IMR-90 (cell line): ENCODE data around the gene PRKAR1A. TPM values are rescaled to one million over a fixed set of nuclear protein-coding genes. Genes with fewer than 3 reads are reported as not detected.

Experiments used
- ATAC-seq: fragments of 200-7000 bp; cut with Tn5 transposase; 2 replicates; pipeline ENCODE4 v1.9.1; 2020; ENCODE audit warnings: low read depth, mild to moderate bottlenecking, moderate library complexity
- BruUV-seq: library from RNA; stranded (reverse); fragments of 400-500 nt; replicated peaks from 2 replicates; lab custom pipeline; 2021; lab: Mats Ljungman, UMichigan
- CTCF ChIA-PET: fragments of 300-600 bp; formaldehyde crosslinking; extraction: SDS; loops from one replicate; lab custom pipeline; 2021; ENCODE audit warnings: antibody characterized with exemption; lab: Yijun Ruan, JAX
- POLR2A ChIA-PET: fragments of 300-600 bp; sonication (Branson Sonifier 250); formaldehyde crosslinking; loops from one replicate; lab custom pipeline; 2022; ENCODE audit warnings: antibody characterized with exemption; ENCODE audit not compliant: unreplicated experiment; lab: Charles Lee
- DNase-seq: peaks from one replicate; pipeline ENCODE4 v3.0.0; 2013
- H2AFZ ChIP-seq: replicated peaks from 2 replicates; pipeline ENCODE3; 2013; ENCODE audit warnings: low read length, mild to moderate bottlenecking; ENCODE audit not compliant: poor library complexity
- H2AK5ac ChIP-seq: 2 replicates; pipeline ENCODE4 v1.6.1; 2013; ENCODE audit warnings: low read depth, low read length, inconsistent platforms
- H2AK9ac ChIP-seq: replicated peaks from 2 replicates; pipeline ENCODE3; 2013; ENCODE audit warnings: mild to moderate bottlenecking, low read depth, low read length, moderate library complexity; ENCODE audit not compliant: poor library complexity
- H2BK120ac ChIP-seq: 2 replicates; pipeline ENCODE4 v1.6.1; 2013; ENCODE audit warnings: low read depth, low read length, inconsistent platforms
- H2BK15ac ChIP-seq: 3 replicates; pipeline ENCODE4 v1.6.1; 2013; ENCODE audit warnings: low read depth, low read length, inconsistent platforms
- H2BK20ac ChIP-seq: 2 replicates; pipeline ENCODE4 v1.6.1; 2013; ENCODE audit warnings: low read depth, mild to moderate bottlenecking, inconsistent platforms, low read length, moderate library complexity
- H2BK5ac ChIP-seq: 2 replicates; pipeline ENCODE4 v1.6.1; 2013; ENCODE audit warnings: mild to moderate bottlenecking, low read depth, low read length, inconsistent platforms; ENCODE audit not compliant: poor library complexity, severe bottlenecking
- H3K14ac ChIP-seq: replicated peaks from 2 replicates; pipeline ENCODE4 v1.6.1; 2013; ENCODE audit warnings: low read depth, low read length, inconsistent platforms
- H3K18ac ChIP-seq: 2 replicates; pipeline ENCODE4 v1.6.1; 2013; ENCODE audit warnings: low read depth, low read length, control low read depth
- H3K23ac ChIP-seq: 2 replicates; pipeline ENCODE4 v1.6.1; 2013; ENCODE audit warnings: low read depth, low read length, inconsistent platforms
- H3K27ac ChIP-seq: 2 replicates; pipeline ENCODE4 v1.5.1; 2013; ENCODE audit warnings: mild to moderate bottlenecking, control low read depth, low read length; ENCODE audit not compliant: insufficient read depth
- H3K27me3 ChIP-seq: 2 replicates; pipeline ENCODE4 v1.6.1; 2013; ENCODE audit warnings: low read length; ENCODE audit not compliant: control insufficient read depth, insufficient read depth
- H3K36me3 ChIP-seq: 2 replicates; pipeline ENCODE4 v1.6.1; 2013; ENCODE audit warnings: low read length, mixed read lengths; ENCODE audit not compliant: control insufficient read depth, insufficient read depth
- H3K4ac ChIP-seq: 2 replicates; pipeline ENCODE4 v1.6.1; 2013; ENCODE audit warnings: low read depth, low read length, inconsistent platforms
- H3K4me1 ChIP-seq: 2 replicates; pipeline ENCODE4 v1.6.1; 2013; ENCODE audit warnings: low read length, mixed read lengths; ENCODE audit not compliant: control insufficient read depth, insufficient read depth
- H3K4me2 ChIP-seq: 2 replicates; pipeline ENCODE4 v1.6.1; 2013; ENCODE audit warnings: low read depth, mild to moderate bottlenecking, control low read depth, low read length, moderate library complexity
- H3K4me3 ChIP-seq: 2 replicates; pipeline ENCODE4 v1.5.1; 2013; ENCODE audit warnings: low read depth, mild to moderate bottlenecking, control low read depth, low read length, moderate library complexity; ENCODE audit not compliant: insufficient read depth
- H3K56ac ChIP-seq: 2 replicates; pipeline ENCODE4 v1.6.1; 2013; ENCODE audit warnings: low read length, inconsistent platforms; ENCODE audit not compliant: insufficient read depth; ENCODE audit errors: extremely low read depth
- H3K79me1 ChIP-seq, 2 experiments: 2 replicates each; pipeline ENCODE4 v1.6.1; 2013; ENCODE audit warnings: low read length in 2 of 2, inconsistent platforms in 1 of 2, low read depth in 1 of 2
- H3K9ac ChIP-seq: 2 replicates; pipeline ENCODE4 v1.6.1; 2013; ENCODE audit warnings: low read depth, low read length, control low read depth
- H3K9me1 ChIP-seq: 2 replicates; pipeline ENCODE4 v1.6.1; 2013; ENCODE audit warnings: low read length, inconsistent platforms; ENCODE audit not compliant: insufficient read depth
- H3K9me3 ChIP-seq: 2 replicates; pipeline ENCODE4 v1.6.1; 2013; ENCODE audit warnings: low read length; ENCODE audit not compliant: control insufficient read depth, insufficient read depth
- H4K20me1 ChIP-seq: 2 replicates; pipeline ENCODE4 v1.6.1; 2013; ENCODE audit warnings: low read length, inconsistent platforms; ENCODE audit not compliant: insufficient read depth
- H4K5ac ChIP-seq: 2 replicates; pipeline ENCODE4 v1.6.1; 2013; ENCODE audit warnings: mild to moderate bottlenecking, low read depth, low read length, control low read depth
- H4K8ac ChIP-seq, 2 experiments: 2 replicates each; pipeline ENCODE4 v1.6.1; 2013; ENCODE audit warnings: low read depth in 2 of 2, low read length in 2 of 2, control low read depth in 1 of 2, inconsistent platforms in 1 of 2
- H4K91ac ChIP-seq: 2 replicates; pipeline ENCODE4 v1.6.1; 2013; ENCODE audit warnings: low read depth, low read length, inconsistent platforms; ENCODE audit not compliant: insufficient read depth
- BHLHE40 ChIP-seq: fragments of 150-350 bp; IDR thresholded peaks from 2 replicates; pipeline ENCODE4 v1.6.1; 2016; ENCODE audit warnings: mild to moderate bottlenecking, low read depth, low read length
- CEBPB ChIP-seq: IDR thresholded peaks from 2 replicates; pipeline ENCODE4 v1.6.1; 2012; ENCODE audit warnings: low read depth, low read length, improper control_type of control experiment
- CHD1 ChIP-seq: IDR thresholded peaks from 2 replicates; pipeline ENCODE4 v1.6.1; 2012; ENCODE audit warnings: low read depth, low read length, improper control_type of control experiment
- FOS ChIP-seq: fragments of 150-350 bp; IDR thresholded peaks from 2 replicates; pipeline ENCODE4 v1.6.1; 2016; ENCODE audit warnings: low read depth, low read length
- MAFK ChIP-seq: IDR thresholded peaks from 2 replicates; pipeline ENCODE4 v1.6.1; 2012; ENCODE audit warnings: low read depth, low read length, improper control_type of control experiment
- MAZ ChIP-seq: IDR thresholded peaks from 2 replicates; pipeline ENCODE4 v1.6.1; 2012; ENCODE audit warnings: low read depth, mild to moderate bottlenecking, low read length, improper control_type of control experiment, moderate library complexity, borderline replicate concordance
- MXI1 ChIP-seq: IDR thresholded peaks from 2 replicates; pipeline ENCODE4 v1.6.1; 2012; ENCODE audit warnings: low read depth, mild to moderate bottlenecking, low read length, moderate library complexity, borderline replicate concordance
- NFE2L2 ChIP-seq: fragments of 150-350 bp; IDR thresholded peaks from 2 replicates; pipeline ENCODE4 v1.6.1; 2016; ENCODE audit warnings: low read depth, mild to moderate bottlenecking, low read length
- POLR2A ChIP-seq: IDR thresholded peaks from 2 replicates; pipeline ENCODE4 v1.6.1; 2012; ENCODE audit warnings: mild to moderate bottlenecking, low read depth, low read length
- RAD21 ChIP-seq: IDR thresholded peaks from 2 replicates; pipeline ENCODE4 v1.6.1; 2012; ENCODE audit warnings: low read length, improper control_type of control experiment
- RCOR1 ChIP-seq: IDR thresholded peaks from 2 replicates; pipeline ENCODE4 v1.6.1; 2012; ENCODE audit warnings: mild to moderate bottlenecking, low read length, improper control_type of control experiment; ENCODE audit not compliant: insufficient replicate concordance
- RFX5 ChIP-seq: IDR thresholded peaks from 2 replicates; pipeline ENCODE4 v1.8.0; 2012; ENCODE audit warnings: low read depth, mild to moderate bottlenecking, low read length, moderate library complexity
- SMC3 ChIP-seq: fragments of 150-350 bp; IDR thresholded peaks from 2 replicates; pipeline ENCODE4 v1.6.1; 2016; ENCODE audit warnings: low read depth, mild to moderate bottlenecking, antibody characterized with exemption, low read length, moderate library complexity
- WGBS, 2 experiments: methylation state at CpG; one replicate each; pipeline versions ENCODE4 v1.1.5 to v1.1.7; 2013; ENCODE audit warnings: missing lambda C conversion rate in 2 of 2; ENCODE audit not compliant: insufficient read length in 1 of 2; ENCODE audit errors: extremely low coverage in 2 of 2; 5-methylcytosine and 5-hydroxymethylcytosine counted together
- dilution Hi-C: fragments of 300-500 bp; cut with HindIII; formaldehyde crosslinking; loops from one replicate; pipeline ENCODE4 v1.14.3; 2018; ENCODE audit warnings: low sequenced_read_pairs; ENCODE audit not compliant: unreplicated experiment
- in situ Hi-C: fragments of 300-500 bp; cut with MboI; formaldehyde crosslinking; loops from 3 replicates; pipeline ENCODE4 v1.14.3; 2019; ENCODE audit warnings: low sequenced_read_pairs, inconsistent platforms, mixed read lengths
- intact Hi-C: fragments of 100-400 bp; cut with micrococcal nuclease; formaldehyde crosslinking; loops from 2 replicates; pipeline ENCODE4 v1.10.0; 2022
- polyA plus RNA-seq, 3 experiments: library from polyadenylated mRNA; depleted of rRNA; stranded (reverse); fragments of >200 nt; gene quantifications; 2 replicates each; pipeline ENCODE4 v1.2.3, GENCODE V29; 2012; ENCODE audit warnings: low replicate concordance in 1 of 3
- total RNA-seq: library from RNA; depleted of rRNA; stranded (reverse); fragments of >200 nt; gene quantifications from 2 replicates; pipeline ENCODE4 v1.2.3, GENCODE V29; 2012
- TF ChIP-seq, protein P1 (sequence below): fragments of 150-350 bp; IDR thresholded peaks from 2 replicates; pipeline ENCODE4 v1.6.1; 2016; ENCODE audit warnings: low read depth, mild to moderate bottlenecking, low read length, moderate library complexity, borderline replicate concordance
- TF ChIP-seq, protein P2 (sequence below): conservative IDR thresholded peaks from 2 replicates; pipeline ENCODE4 v1.5.1; 2012; ENCODE audit warnings: mild to moderate bottlenecking, low read depth, low read length, improper control_type of control experiment
- TF ChIP-seq, protein P3 (sequence below): fragments of 150-350 bp; IDR thresholded peaks from 2 replicates; pipeline ENCODE4 v1.6.1; 2017; ENCODE audit warnings: mild to moderate bottlenecking, antibody characterized with exemption, low read length, low read depth

Gene PRKAR1A
- total and polyA plus RNA-seq, 2 of the 4 experiments (the other 2 are of a cell fraction), result 145 to 256 TPM

DNA sequence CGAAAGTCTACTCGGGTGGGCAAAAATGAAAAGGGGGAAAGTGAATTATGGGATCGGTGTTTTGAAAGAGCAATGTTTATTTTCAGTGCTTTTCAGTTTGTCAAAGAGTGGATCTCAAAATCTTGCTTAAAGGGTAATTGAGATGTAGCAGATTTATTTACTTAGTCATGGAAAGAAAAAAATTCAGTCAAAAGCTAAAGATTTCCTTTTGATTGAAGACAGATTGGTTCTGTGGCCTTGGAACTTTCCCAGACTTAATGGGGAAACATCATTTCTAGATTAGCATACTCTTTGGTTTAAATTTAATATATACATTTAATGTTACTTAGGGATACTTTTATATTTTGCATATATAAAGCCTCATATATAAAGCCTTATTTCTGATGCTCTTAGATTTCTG is 20.6 kb downstream of the PRKAR1A start:
- no peak overlapping the region for H2BK15ac ChIP-seq
- H3K79me1 ChIP-seq, result peaks cover 10% of the 10 kb centered on the region in 2 experiments; a peak in 3 of 4 replicates
- intact Hi-C loops (loop anchor here (5.0 kb wide), 1 partner anchor 79 kb away; no protein-coding TSS in a partner anchor), dilution Hi-C loops (no loop called here), in situ Hi-C loops (loop anchor here (5.0 to 10.0 kb wide), 2 partner anchors 229 to 712 kb away; no protein-coding TSS in a partner anchor)
- no peaks in the 10 kb centered on the region for H4K20me1 ChIP-seq
- H3K9ac ChIP-seq, result no peak overlapping the region
- ChIA-PET CTCF (no interaction called here), POLR2A (interaction anchor here (0.6 kb wide), 1 partner anchor 1731 kb away, joined by 8 read pairs; no protein-coding TSS in a partner anchor)
- H2BK20ac ChIP-seq, result no peak overlapping the region
- no peak overlapping the region for H4K91ac ChIP-seq
- no peak for ATAC-seq
- no peak overlapping the region for H3K56ac ChIP-seq
- no peak overlapping the region for H2AFZ ChIP-seq
- DNase-seq, result no peak
- H3K14ac ChIP-seq, result no peak overlapping the region
- H4K5ac ChIP-seq, result no peak overlapping the region
- H3K36me3 ChIP-seq, result peaks cover 44% of the 10 kb centered on the region
- no TSS peak for BruUV-seq
- no peak overlapping the region for H2BK120ac ChIP-seq
- no peaks in the 10 kb centered on the region for H3K4me1 ChIP-seq
- H3K4ac ChIP-seq, result no peak overlapping the region
- H3K4me2 ChIP-seq, result no peak overlapping the region
- H2AK9ac ChIP-seq, result no peak overlapping the region
- no peak overlapping the region for H3K4me3 ChIP-seq
- H2AK5ac ChIP-seq, result no peak overlapping the region
- WGBS, 2 experiments, result 60 to 100% methylated on average over 1 of the region's 3 CpGs
- no peak overlapping the region for H4K8ac ChIP-seq
- H2BK5ac ChIP-seq, result no peak overlapping the region
- no peak for TF ChIP-seq CEBPB
- TF ChIP-seq, protein P1, sequence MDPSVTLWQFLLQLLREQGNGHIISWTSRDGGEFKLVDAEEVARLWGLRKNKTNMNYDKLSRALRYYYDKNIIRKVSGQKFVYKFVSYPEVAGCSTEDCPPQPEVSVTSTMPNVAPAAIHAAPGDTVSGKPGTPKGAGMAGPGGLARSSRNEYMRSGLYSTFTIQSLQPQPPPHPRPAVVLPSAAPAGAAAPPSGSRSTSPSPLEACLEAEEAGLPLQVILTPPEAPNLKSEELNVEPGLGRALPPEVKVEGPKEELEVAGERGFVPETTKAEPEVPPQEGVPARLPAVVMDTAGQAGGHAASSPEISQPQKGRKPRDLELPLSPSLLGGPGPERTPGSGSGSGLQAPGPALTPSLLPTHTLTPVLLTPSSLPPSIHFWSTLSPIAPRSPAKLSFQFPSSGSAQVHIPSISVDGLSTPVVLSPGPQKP, result no peak
- no peak for TF ChIP-seq MAZ
- TF ChIP-seq MAFK, result no peak
- no peak for TF ChIP-seq RFX5
- no peak for TF ChIP-seq FOS
- TF ChIP-seq NFE2L2, result no peak
- no peak for TF ChIP-seq SMC3
- no peak for TF ChIP-seq BHLHE40
- TF ChIP-seq RCOR1, result no peak
- no peak for TF ChIP-seq MXI1
- no peak for TF ChIP-seq RAD21
- TF ChIP-seq, protein P2, sequence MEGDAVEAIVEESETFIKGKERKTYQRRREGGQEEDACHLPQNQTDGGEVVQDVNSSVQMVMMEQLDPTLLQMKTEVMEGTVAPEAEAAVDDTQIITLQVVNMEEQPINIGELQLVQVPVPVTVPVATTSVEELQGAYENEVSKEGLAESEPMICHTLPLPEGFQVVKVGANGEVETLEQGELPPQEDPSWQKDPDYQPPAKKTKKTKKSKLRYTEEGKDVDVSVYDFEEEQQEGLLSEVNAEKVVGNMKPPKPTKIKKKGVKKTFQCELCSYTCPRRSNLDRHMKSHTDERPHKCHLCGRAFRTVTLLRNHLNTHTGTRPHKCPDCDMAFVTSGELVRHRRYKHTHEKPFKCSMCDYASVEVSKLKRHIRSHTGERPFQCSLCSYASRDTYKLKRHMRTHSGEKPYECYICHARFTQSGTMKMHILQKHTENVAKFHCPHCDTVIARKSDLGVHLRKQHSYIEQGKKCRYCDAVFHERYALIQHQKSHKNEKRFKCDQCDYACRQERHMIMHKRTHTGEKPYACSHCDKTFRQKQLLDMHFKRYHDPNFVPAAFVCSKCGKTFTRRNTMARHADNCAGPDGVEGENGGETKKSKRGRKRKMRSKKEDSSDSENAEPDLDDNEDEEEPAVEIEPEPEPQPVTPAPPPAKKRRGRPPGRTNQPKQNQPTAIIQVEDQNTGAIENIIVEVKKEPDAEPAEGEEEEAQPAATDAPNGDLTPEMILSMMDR, result no peak
- TF ChIP-seq, protein P3, sequence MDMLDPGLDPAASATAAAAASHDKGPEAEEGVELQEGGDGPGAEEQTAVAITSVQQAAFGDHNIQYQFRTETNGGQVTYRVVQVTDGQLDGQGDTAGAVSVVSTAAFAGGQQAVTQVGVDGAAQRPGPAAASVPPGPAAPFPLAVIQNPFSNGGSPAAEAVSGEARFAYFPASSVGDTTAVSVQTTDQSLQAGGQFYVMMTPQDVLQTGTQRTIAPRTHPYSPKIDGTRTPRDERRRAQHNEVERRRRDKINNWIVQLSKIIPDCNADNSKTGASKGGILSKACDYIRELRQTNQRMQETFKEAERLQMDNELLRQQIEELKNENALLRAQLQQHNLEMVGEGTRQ, result no peak
- no peak for TF ChIP-seq POLR2A
- TF ChIP-seq CHD1, result no peak
- no peak overlapping the region for H3K27ac ChIP-seq
- no peak overlapping the region for H3K18ac ChIP-seq
- H3K23ac ChIP-seq, result no peak overlapping the region
- H3K9me1 ChIP-seq, result no peaks in the 10 kb centered on the region
- no peaks in the 10 kb centered on the region for H3K9me3 ChIP-seq
- no peaks in the 10 kb centered on the region for H3K27me3 ChIP-seq
